GM12878 (cell line): ENCODE data around the gene IGIP. TPM values are rescaled to one million over a fixed set of nuclear protein-coding genes. Genes with fewer than 3 reads are reported as not detected.

Source experiments
- ATAC-seq: fragments of 200-7000 bp; cut with Tn5 transposase; 3 replicates; pipeline ENCODE4 v1.9.1; 2020; ENCODE audit warnings: mild to moderate bottlenecking, moderate library complexity
- BruUV-seq: library from RNA; stranded (reverse); fragments of 400-500 nt; replicated peaks from 2 replicates; lab custom pipeline; 2021; lab: Mats Ljungman, UMichigan
- CTCF ChIA-PET: fragments of 300-600 bp; sonication (Branson Sonifier 250); formaldehyde crosslinking; extraction: SDS; loops from one replicate; lab custom pipeline; 2021; ENCODE audit warnings: inconsistent platforms; lab: Yijun Ruan, JAX
- POLR2A ChIA-PET: fragments of 350-600 bp; formaldehyde crosslinking; extraction: SDS; loops from one replicate; lab custom pipeline; 2021; ENCODE audit warnings: inconsistent platforms; lab: Charles Lee
- RAD21 ChIA-PET: fragments of 300-600 bp; sonication (Branson Sonifier 250); formaldehyde crosslinking; loops from one replicate; lab custom pipeline; 2023; ENCODE audit warnings: antibody characterized with exemption; ENCODE audit not compliant: unreplicated experiment; lab: Charles Lee
- SMC1A ChIA-PET: fragments of 300-600 bp; sonication (Branson Sonifier 250); formaldehyde crosslinking; loops from one replicate; lab custom pipeline; 2023; ENCODE audit not compliant: unreplicated experiment, uncharacterized antibody; lab: Charles Lee
- DNase-seq: peaks from one replicate; pipeline ENCODE4 v3.0.0-alpha.2; 2011; ENCODE audit warnings: low read depth, low spot score
- FAIRE-seq: peaks from 3 replicates; lab custom pipeline; 2011; peaks lifted over from hg19 to GRCh38; lab: Jason Lieb, UNC
- H2AFZ ChIP-seq: 2 replicates; pipeline ENCODE4 v1.6.0; 2011; ENCODE audit warnings: low read depth, low read length, control low read depth; ENCODE audit not compliant: control insufficient read depth
- H3K27ac ChIP-seq: 2 replicates; pipeline ENCODE4 v1.5.1; 2011; ENCODE audit warnings: control low read depth; ENCODE audit not compliant: control insufficient read depth, insufficient read depth
- H3K27me3 ChIP-seq, 2 experiments: replicated peaks in 1 of 2; 2 replicates each; pipeline versions ENCODE4 v1.6.0 to v1.6.1; 2011; ENCODE audit warnings: low read length in 1 of 2; ENCODE audit not compliant: control insufficient read depth in 2 of 2, insufficient read depth in 2 of 2
- H3K36me3 ChIP-seq, 2 experiments: 2 replicates each; pipeline ENCODE4 v1.5.1; 2011; ENCODE audit warnings: low read length in 1 of 2; ENCODE audit not compliant: control insufficient read depth in 2 of 2, insufficient read depth in 2 of 2
- H3K4me1 ChIP-seq: 2 replicates; pipeline ENCODE4 v1.6.1; 2011; ENCODE audit warnings: mild to moderate bottlenecking, low read length, moderate library complexity, mixed read lengths; ENCODE audit not compliant: control insufficient read depth, insufficient read depth
- H3K4me2 ChIP-seq: 2 replicates; pipeline ENCODE4 v1.6.0; 2011; ENCODE audit warnings: control low read depth; ENCODE audit not compliant: control insufficient read depth, insufficient read depth
- H3K4me3 ChIP-seq: fragments of 200-600 bp; sonication (generic); 2 replicates; pipeline ENCODE4 v1.5.1; 2016
- H3K79me2 ChIP-seq: 2 replicates; pipeline ENCODE4 v1.6.0; 2011; ENCODE audit warnings: low read length; ENCODE audit not compliant: control insufficient read depth, insufficient read depth
- H3K9ac ChIP-seq: 2 replicates; pipeline ENCODE4 v1.8.0; 2011; ENCODE audit warnings: low read length, control low read depth, mixed read lengths; ENCODE audit not compliant: control insufficient read depth, insufficient read depth
- H3K9me3 ChIP-seq: replicated peaks from 3 replicates; pipeline ENCODE4 v1.5.1; 2011; ENCODE audit warnings: mild to moderate bottlenecking, low read length; ENCODE audit not compliant: control insufficient read depth, insufficient read depth
- H4K20me1 ChIP-seq: 2 replicates; pipeline ENCODE4 v1.6.0; 2011; ENCODE audit not compliant: control insufficient read depth, insufficient read depth
- CHD2 ChIP-seq: IDR thresholded peaks from 2 replicates; pipeline ENCODE4 v1.6.1; 2011; ENCODE audit warnings: low read depth, low read length, improper control_type of control experiment, borderline replicate concordance
- ZNF384 ChIP-seq: IDR thresholded peaks from 2 replicates; pipeline ENCODE4 v1.6.1; 2012; ENCODE audit warnings: low read depth, mild to moderate bottlenecking, low read length, improper control_type of control experiment, borderline replicate concordance
- WGBS: methylation state at CpG from one replicate; pipeline ENCODE4 v1.1.6; 2016; ENCODE audit warnings: low lambda C conversion rate; ENCODE audit not compliant: insufficient replicate concordance, insufficient coverage; ENCODE audit errors: missing lambda C conversion rate; 5-methylcytosine and 5-hydroxymethylcytosine counted together
- in situ Hi-C: fragments of 300-500 bp; cut with MboI; formaldehyde crosslinking; loops from 9 replicates; pipeline ENCODE4 v1.14.3; 2018; ENCODE audit warnings: mixed read lengths
- intact Hi-C: fragments of 100-400 bp; cut with micrococcal nuclease; formaldehyde crosslinking; loops from one replicate; pipeline ENCODE4 v1.14.2; 2022; ENCODE audit not compliant: unreplicated experiment
- polyA plus RNA-seq, 11 experiments: library from polyadenylated mRNA; depleted of rRNA in 4 of 11; unstranded in 6 of 11; stranded (reverse) in 5 of 11; fragments of >200 nt; fragmentation: Nextera tagmentation in 4 of 11; fragmentation: Illumina TruSeq in 1 of 11; extraction: Ambion mirVana in 4 of 11; extraction: Trizol in 1 of 11; gene quantifications; 1 replicate in 1 of 11; 2 replicates in 10 of 11; pipeline versions ENCODE4 v1.2.1 to v1.2.3, GENCODE V29; 2011 to 2016; ENCODE audit warnings: inconsistent platforms in 2 of 11, missing spikeins in 2 of 11, low read depth in 1 of 11
- total RNA-seq, 4 experiments: library from RNA; depleted of rRNA in 3 of 4; stranded (reverse); fragments of >200 nt in 3 of 4; fragmentation: Illumina TruSeq in 1 of 4; extraction: Trizol in 1 of 4; gene quantifications; 2 replicates each; pipeline versions ENCODE4 v1.2.1 to v1.2.3, GENCODE V29; 2013 to 2021
- TF ChIP-seq, protein P1 (sequence below): fragments of 450-650 bp; conservative IDR thresholded peaks from 2 replicates; pipeline ENCODE4 v1.6.1; 2017; ENCODE audit warnings: mild to moderate bottlenecking, moderate library complexity
- TF ChIP-seq, protein P2 (sequence below): fragments of 450-650 bp; IDR thresholded peaks from 2 replicates; pipeline ENCODE4 v1.6.1; 2017; ENCODE audit warnings: low read depth, mild to moderate bottlenecking, moderate library complexity

Gene IGIP
- total and polyA plus RNA-seq, 10 of the 15 experiments (the other 5 are each of a cell fraction or from before 2014, with no cell fraction given), result 0.58 to 3.3 (median 1.9) TPM

DNA sequence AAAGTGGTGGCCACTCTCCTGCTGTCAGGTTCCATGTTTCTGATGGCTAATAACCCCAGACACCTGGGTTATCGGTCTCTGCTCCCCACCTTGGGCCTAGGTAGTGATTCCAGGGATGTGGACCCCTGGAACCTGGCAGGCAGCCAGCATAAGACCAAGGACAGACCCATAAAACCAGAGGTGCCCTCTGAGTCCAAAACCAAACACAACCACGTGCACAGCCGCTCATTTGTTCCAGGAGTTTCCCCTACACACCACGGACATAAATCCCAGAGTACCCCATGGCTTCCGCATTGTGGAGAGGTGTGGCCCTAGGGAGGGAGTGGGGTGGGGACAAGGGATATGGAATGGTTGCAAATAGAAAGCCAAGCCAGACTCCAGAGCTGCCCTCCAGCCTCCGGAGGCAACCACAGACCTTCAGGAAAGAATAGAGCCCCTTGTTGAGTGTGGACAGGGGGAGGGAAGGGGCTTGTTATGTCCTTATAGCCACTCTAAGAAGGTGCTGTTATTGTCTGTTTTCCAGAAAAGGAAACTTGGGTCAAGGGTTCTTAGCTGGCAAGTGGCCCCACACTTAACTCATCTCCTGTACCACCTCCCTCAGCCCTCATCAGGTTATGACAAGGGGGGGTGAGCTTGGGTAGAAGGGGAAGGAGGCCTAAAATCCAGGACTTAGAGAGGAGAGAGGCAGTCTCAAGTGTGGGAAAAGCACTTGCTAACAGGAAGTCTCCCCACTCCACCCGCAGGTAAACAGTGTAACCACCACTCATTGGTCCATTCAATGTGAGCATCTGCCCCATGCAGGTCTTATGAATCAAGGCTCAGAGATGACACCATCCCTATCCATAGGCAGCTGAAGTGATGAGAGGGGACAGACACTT lies 25.6 kb downstream of the IGIP start (continued):
- TF ChIP-seq, protein P1, sequence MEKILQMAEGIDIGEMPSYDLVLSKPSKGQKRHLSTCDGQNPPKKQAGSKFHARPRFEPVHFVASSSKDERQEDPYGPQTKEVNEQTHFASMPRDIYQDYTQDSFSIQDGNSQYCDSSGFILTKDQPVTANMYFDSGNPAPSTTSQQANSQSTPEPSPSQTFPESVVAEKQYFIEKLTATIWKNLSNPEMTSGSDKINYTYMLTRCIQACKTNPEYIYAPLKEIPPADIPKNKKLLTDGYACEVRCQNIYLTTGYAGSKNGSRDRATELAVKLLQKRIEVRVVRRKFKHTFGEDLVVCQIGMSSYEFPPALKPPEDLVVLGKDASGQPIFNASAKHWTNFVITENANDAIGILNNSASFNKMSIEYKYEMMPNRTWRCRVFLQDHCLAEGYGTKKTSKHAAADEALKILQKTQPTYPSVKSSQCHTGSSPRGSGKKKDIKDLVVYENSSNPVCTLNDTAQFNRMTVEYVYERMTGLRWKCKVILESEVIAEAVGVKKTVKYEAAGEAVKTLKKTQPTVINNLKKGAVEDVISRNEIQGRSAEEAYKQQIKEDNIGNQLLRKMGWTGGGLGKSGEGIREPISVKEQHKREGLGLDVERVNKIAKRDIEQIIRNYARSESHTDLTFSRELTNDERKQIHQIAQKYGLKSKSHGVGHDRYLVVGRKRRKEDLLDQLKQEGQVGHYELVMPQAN, result no peak
- TF ChIP-seq ZNF384, result no peak

DNA sequence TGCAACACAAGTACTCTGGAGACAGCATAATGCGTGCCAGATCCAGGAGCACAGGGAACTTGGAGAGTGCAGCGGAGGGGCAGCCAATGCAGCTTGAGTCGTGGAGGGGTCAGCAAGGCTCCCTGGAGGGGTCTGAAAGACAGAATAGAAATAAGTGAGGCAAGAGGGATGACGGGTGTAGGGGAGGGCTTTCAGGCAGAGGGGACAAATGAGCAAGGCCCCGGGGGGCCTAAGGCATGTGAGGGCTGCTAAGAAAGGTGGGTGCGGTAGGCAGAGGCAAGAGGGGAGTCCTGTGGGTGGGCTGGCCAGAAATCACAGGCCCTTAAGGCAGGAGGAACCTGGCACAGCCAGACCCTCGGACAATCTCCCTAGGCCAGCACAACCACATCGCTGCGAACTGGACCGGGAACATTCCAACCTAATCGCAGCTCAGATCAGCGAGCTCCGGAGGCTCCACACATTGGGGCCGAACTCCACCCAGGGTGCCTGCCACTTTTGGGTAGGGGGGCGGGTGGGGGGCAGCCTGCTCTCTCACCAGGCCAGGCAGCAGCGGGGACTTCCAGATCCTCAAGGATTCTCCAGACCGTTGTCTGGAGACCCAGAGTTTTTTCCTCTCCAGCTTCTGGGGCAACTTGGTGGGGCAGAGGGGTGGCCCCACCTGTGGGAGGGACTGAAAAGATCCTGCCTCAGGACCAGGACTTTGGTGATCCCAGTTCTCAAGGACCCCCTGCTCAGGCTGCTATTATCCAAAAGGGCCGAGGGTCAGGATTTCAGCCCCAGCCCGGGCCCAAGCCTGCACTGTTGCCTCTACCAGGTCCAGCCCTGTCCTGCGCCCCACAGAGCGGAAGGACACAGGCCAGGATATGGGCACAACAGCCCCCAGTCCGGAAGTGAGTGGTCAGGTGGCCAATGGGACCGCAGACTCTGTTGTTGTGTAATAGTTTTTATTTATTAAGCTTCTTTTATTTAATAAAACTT lies 26.6 kb downstream of the IGIP start:
- in situ Hi-C loops, result loop anchor here (5.0 kb wide), 1 partner anchor 70 kb away; no protein-coding TSS in a partner anchor
- intact Hi-C loops, result no loop called here
- POLR2A ChIA-PET, result interaction anchor here (0.9 kb wide), 1 partner anchor 8 kb away, joined by 3 read pairs; no protein-coding TSS in a partner anchor

More for the DNA sequence above, 26.6 kb downstream of the IGIP start:
- H3K27me3 ChIP-seq, result no peaks in the 10 kb centered on the region
- H2AFZ ChIP-seq, result no peak overlapping the region
- H3K9ac ChIP-seq, result no peak overlapping the region
- no peak overlapping the region for H3K4me3 ChIP-seq
- no peaks in the 10 kb centered on the region for H3K36me3 ChIP-seq
- H3K4me2 ChIP-seq, result no peak overlapping the region
- CTCF ChIA-PET, result interaction anchor here (0.9 to 19.8 kb wide), 5 partner anchors 7 to 183 kb away, joined by 3 to 353 read pairs (median 6); no protein-coding TSS in a partner anchor
- no TSS peak for BruUV-seq
- ATAC-seq, result no peak
- WGBS, result 52% methylated on average over 21 of the region's 23 CpGs
- SMC1A ChIA-PET, result interaction anchor here (1.3 to 5.8 kb wide), 3 partner anchors 10 to 183 kb away, joined by 3 to 58 read pairs (median 5); no protein-coding TSS in a partner anchor
- no peak overlapping the region for H3K27ac ChIP-seq
- RAD21 ChIA-PET, result interaction anchor here (1.4 to 8.0 kb wide), 2 partner anchors 9 to 79 kb away, joined by 4 to 60 read pairs; no protein-coding TSS in a partner anchor
- peaks cover 4% of the 10 kb centered on the region for H3K4me1 ChIP-seq
- no peak for DNase-seq
- FAIRE-seq, result no peak
- H3K79me2 ChIP-seq, result no peaks in the 10 kb centered on the region
- H4K20me1 ChIP-seq, result no peaks in the 10 kb centered on the region
- TF ChIP-seq, protein P2, sequence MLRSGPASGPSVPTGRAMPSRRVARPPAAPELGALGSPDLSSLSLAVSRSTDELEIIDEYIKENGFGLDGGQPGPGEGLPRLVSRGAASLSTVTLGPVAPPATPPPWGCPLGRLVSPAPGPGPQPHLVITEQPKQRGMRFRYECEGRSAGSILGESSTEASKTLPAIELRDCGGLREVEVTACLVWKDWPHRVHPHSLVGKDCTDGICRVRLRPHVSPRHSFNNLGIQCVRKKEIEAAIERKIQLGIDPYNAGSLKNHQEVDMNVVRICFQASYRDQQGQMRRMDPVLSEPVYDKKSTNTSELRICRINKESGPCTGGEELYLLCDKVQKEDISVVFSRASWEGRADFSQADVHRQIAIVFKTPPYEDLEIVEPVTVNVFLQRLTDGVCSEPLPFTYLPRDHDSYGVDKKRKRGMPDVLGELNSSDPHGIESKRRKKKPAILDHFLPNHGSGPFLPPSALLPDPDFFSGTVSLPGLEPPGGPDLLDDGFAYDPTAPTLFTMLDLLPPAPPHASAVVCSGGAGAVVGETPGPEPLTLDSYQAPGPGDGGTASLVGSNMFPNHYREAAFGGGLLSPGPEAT, result no peak
- no peak for TF ChIP-seq CHD2
- no peaks in the 10 kb centered on the region for H3K9me3 ChIP-seq
